ENCODE measurements around the gene ZSCAN20.

Gene ZSCAN20

GRCh38 chr1:33532250-33532649, 59.8 kb downstream of the ZSCAN20 start:
- Histone ChIP-seq H4K20me1 (ENCODE audit: insufficient read depth, low read length, poor library complexity, severe bottlenecking) (no peaks in the 10 kb centered on the region), H3F3A (ENCODE audit: low read depth) (no peaks in the 10 kb centered on the region), H3K4me3 (ENCODE audit: low read length, poor library complexity, severe bottlenecking) (no peak overlapping the region), H3K79me2 (ENCODE audit: insufficient read depth, low read length) (no peaks in the 10 kb centered on the region), H3K9ac (ENCODE audit: low read depth, low read length, poor library complexity, severe bottlenecking) (no peak overlapping the region), H3K27me3 (ENCODE audit: insufficient read depth, low read length, poor library complexity, severe bottlenecking) (no peaks in the 10 kb centered on the region), H3K9me3 (ENCODE audit: insufficient read depth, low read depth, low read length) (no peaks in the 10 kb centered on the region), H3K36me3 (ENCODE audit: insufficient read depth, low read length) (no peaks in the 10 kb centered on the region), H3K9me2 (replicated peaks; ENCODE audit: low read depth, low read length) (no peaks in the 10 kb centered on the region), H3K4me1 (ENCODE audit: insufficient read depth, low read length, poor library complexity, severe bottlenecking) (no peaks in the 10 kb centered on the region), H2AFZ (ENCODE audit: low read length) (no peak overlapping the region), H3K4me2 (ENCODE audit: low read depth, low read length, poor library complexity, severe bottlenecking) (no peak overlapping the region)
- TF ChIP-seq CTCF (conservative IDR thresholded peaks at IDR 0.05; ENCODE audit: low read length) (no peak), EZH2phosphoT487 (IDR thresholded peaks at IDR 0.05; ENCODE audit: borderline replicate concordance) (no peak)

- Histone ChIP-seq H3K4me2 (ENCODE audit: low read depth, low read length, poor library complexity, severe bottlenecking) (no peak overlapping the region), H3F3A (ENCODE audit: low read depth) (no peaks in the 10 kb centered on the region), H3K36me3 (ENCODE audit: insufficient read depth, low read length) (no peaks in the 10 kb centered on the region), H3K9me3 (ENCODE audit: insufficient read depth, low read depth, low read length) (no peaks in the 10 kb centered on the region), H3K4me1 (ENCODE audit: insufficient read depth, low read length, poor library complexity, severe bottlenecking) (no peaks in the 10 kb centered on the region), H3K79me2 (ENCODE audit: insufficient read depth, low read length) (no peaks in the 10 kb centered on the region), H3K4me3 (ENCODE audit: low read length, poor library complexity, severe bottlenecking) (no peak overlapping the region), H4K20me1 (ENCODE audit: insufficient read depth, low read length, poor library complexity, severe bottlenecking) (no peaks in the 10 kb centered on the region), H3K9me2 (replicated peaks; ENCODE audit: low read depth, low read length) (no peaks in the 10 kb centered on the region), H2AFZ (ENCODE audit: low read length) (no peak overlapping the region), H3K27me3 (ENCODE audit: insufficient read depth, low read length, poor library complexity, severe bottlenecking) (no peaks in the 10 kb centered on the region), H3K9ac (ENCODE audit: low read depth, low read length, poor library complexity, severe bottlenecking) (no peak overlapping the region)
- TF ChIP-seq CTCF (conservative IDR thresholded peaks at IDR 0.05; ENCODE audit: low read length) (no peak), EZH2phosphoT487 (IDR thresholded peaks at IDR 0.05; ENCODE audit: borderline replicate concordance) (no peak)
Measured at GRCh38 chr1:33532936-33533335, 60.5 kb downstream of the ZSCAN20 start.

GRCh38 chr1:33535334-33535733, 62.9 kb downstream of the ZSCAN20 start:
- H3K27me3 ChIP-seq (ENCODE audit: insufficient read depth, low read length, poor library complexity, severe bottlenecking), result no peaks in the 10 kb centered on the region
- H3K4me2 ChIP-seq (ENCODE audit: low read depth, low read length, poor library complexity, severe bottlenecking), result no peak overlapping the region
- H3K36me3 ChIP-seq (ENCODE audit: insufficient read depth, low read length), result no peaks in the 10 kb centered on the region
- no peak for TF ChIP-seq EZH2phosphoT487 (IDR thresholded peaks at IDR 0.05; ENCODE audit: borderline replicate concordance)
- H3K4me1 ChIP-seq (ENCODE audit: insufficient read depth, low read length, poor library complexity, severe bottlenecking), result no peaks in the 10 kb centered on the region
- no peak overlapping the region for H3K4me3 ChIP-seq (ENCODE audit: low read length, poor library complexity, severe bottlenecking)
- no peaks in the 10 kb centered on the region for H3K9me2 ChIP-seq (replicated peaks; ENCODE audit: low read depth, low read length)
- H3F3A ChIP-seq (ENCODE audit: low read depth), result no peaks in the 10 kb centered on the region
- H3K79me2 ChIP-seq (ENCODE audit: insufficient read depth, low read length), result no peaks in the 10 kb centered on the region
- H2AFZ ChIP-seq (ENCODE audit: low read length), result no peak overlapping the region
- H4K20me1 ChIP-seq (ENCODE audit: insufficient read depth, low read length, poor library complexity, severe bottlenecking), result no peaks in the 10 kb centered on the region
- H3K9me3 ChIP-seq (ENCODE audit: insufficient read depth, low read depth, low read length), result no peaks in the 10 kb centered on the region
- no peak overlapping the region for H3K9ac ChIP-seq (ENCODE audit: low read depth, low read length, poor library complexity, severe bottlenecking)

- Histone ChIP-seq H3K4me3 (ENCODE audit: low read length, poor library complexity, severe bottlenecking) (no peak overlapping the region), H4K20me1 (ENCODE audit: insufficient read depth, low read length, poor library complexity, severe bottlenecking) (no peaks in the 10 kb centered on the region), H3K4me2 (ENCODE audit: low read depth, low read length, poor library complexity, severe bottlenecking) (no peak overlapping the region), H3K79me2 (ENCODE audit: insufficient read depth, low read length) (no peaks in the 10 kb centered on the region), H3K9me2 (replicated peaks; ENCODE audit: low read depth, low read length) (no peaks in the 10 kb centered on the region), H3K4me1 (ENCODE audit: insufficient read depth, low read length, poor library complexity, severe bottlenecking) (no peaks in the 10 kb centered on the region), H3K36me3 (ENCODE audit: insufficient read depth, low read length) (no peaks in the 10 kb centered on the region), H2AFZ (ENCODE audit: low read length) (no peak overlapping the region), H3F3A (ENCODE audit: low read depth) (no peaks in the 10 kb centered on the region), H3K27me3 (ENCODE audit: insufficient read depth, low read length, poor library complexity, severe bottlenecking) (no peaks in the 10 kb centered on the region), H3K9ac (ENCODE audit: low read depth, low read length, poor library complexity, severe bottlenecking) (no peak overlapping the region), H3K9me3 (ENCODE audit: insufficient read depth, low read depth, low read length) (no peaks in the 10 kb centered on the region)
- TF ChIP-seq EZH2phosphoT487 (IDR thresholded peaks at IDR 0.05; ENCODE audit: borderline replicate concordance) (no peak), CTCF (conservative IDR thresholded peaks at IDR 0.05; ENCODE audit: low read length) (no peak)
Measured at GRCh38 chr1:33537885-33538284, 65.4 kb downstream of the ZSCAN20 start.

Measured in Loucy (cell line).